ENCODE results near the gene KLHL7. TPM values are rescaled to one million over a fixed set of nuclear protein-coding genes. Genes with fewer than 3 reads are reported as not detected.
A peak's percentile ranks its signal among the peaks of the same experiment; 100 is the strongest.

KLHL7 gene
- total and polyA plus RNA-seq, 9 of the 15 experiments (the other 6 are each of a cell fraction or from before 2014, with no cell fraction given) = 4.2 to 63.1 (median 32.3) TPM

GRCh38 chr7:23205909-23206767 is 100.6 kb downstream of the KLHL7 start:
- Histone ChIP-seq H2AFZ (ENCODE audit: low read depth, low read length) (no peak overlapping the region), H3K4me1 (replicated peaks in 1 of 2; ENCODE audit: control insufficient read depth in 2 of 2, insufficient read depth in 2 of 2, low read length in 2 of 2) (peaks cover 0 to 3% of the 10 kb centered on the region in 2 experiments; a peak in 2 of 5 replicates), H3K9me3 (replicated peaks; ENCODE audit: control insufficient read depth, insufficient read depth, low read depth, low read length) (no peaks in the 10 kb centered on the region), H3K79me2 (ENCODE audit: control insufficient read depth, insufficient read depth, low read length) (no peaks in the 10 kb centered on the region), H3K4me2 (ENCODE audit: insufficient read depth, low read length) (no peak overlapping the region), H3K36me3 (ENCODE audit: control insufficient read depth, insufficient read depth, low read length) (peaks cover 4% of the 10 kb centered on the region; the same call in 1 of the 3 replicates), H3K9ac (ENCODE audit: insufficient read depth in 1 of 2, low read depth in 2 of 2, low read length in 2 of 2) (no peak overlapping the region), H3K27ac (ENCODE audit: extremely low read depth, low read depth, low read length) (no peak overlapping the region), H4K20me1 (replicated peaks; ENCODE audit: control insufficient read depth, insufficient read depth, low read length) (no peaks in the 10 kb centered on the region), H3K9me1 (ENCODE audit: control insufficient read depth, insufficient read depth, low read length) (no peaks in the 10 kb centered on the region), H3K4me3 (no peak overlapping the region), H3K27me3 (ENCODE audit: control insufficient read depth in 2 of 2, insufficient read depth in 2 of 2, low read length in 2 of 2) (no peaks in the 10 kb centered on the region)
- ChIA-PET POLR2A (interaction anchor here (0.5 kb wide), 1 partner anchor 23 kb away, joined by 3 read pairs; no protein-coding TSS in a partner anchor), CTCF (ENCODE audit: low intra/inter-chr PET ratio) (no interaction called here)
- no TSS peak for BruUV-seq (replicated peaks)
- DNase-seq (ENCODE audit: extremely low read depth in 1 of 4, low spot score in 3 of 4) (no peak), FAIRE-seq (no peak), ATAC-seq (no peak)
- TF ChIP-seq ZBTB33 (CRISPR knock-in tag; IDR thresholded peaks at IDR 0.05) (peak; percentile 76), ADNP (tag; IDR thresholded peaks at IDR 0.05) (no peak), EZH2 (IDR thresholded peaks at IDR 0.05; ENCODE audit: borderline replicate concordance, low read depth, low read length) (no peak), MEF2A (IDR thresholded peaks at IDR 0.05; ENCODE audit: control insufficient read depth, low read depth, low read length) (no peak), THAP12 (CRISPR knock-in tag; IDR thresholded peaks at IDR 0.05) (no peak), MED1 (CRISPR knock-in tag; IDR thresholded peaks at IDR 0.05; ENCODE audit: borderline replicate concordance) (no peak)
- 93% methylated on average over 26 of the region's 76 CpGs for whole genome bisulfite sequencing (ENCODE audit: insufficient coverage, low coverage, missing lambda C conversion rate)
- intact Hi-C loops (cut with micrococcal nuclease) = no loop called here
- in situ Hi-C loops (cut with MboI) = no loop called here

Measured in K562 (cell line).